Measurements from ENCODE around the gene RRAS. TPM values are rescaled to one million over a fixed set of nuclear protein-coding genes. Genes with fewer than 3 reads are reported as not detected.

Gene RRAS
- total RNA-seq, 4 donors from 2014 or later: 62.9 to 113 (median 101) TPM

- TF ChIP-seq CTCF (IDR thresholded peaks at IDR 0.05; ENCODE audit: low read depth): no peak
Measured at GRCh38 chr19:49631610-49632192, 8.2 kb downstream of the RRAS start.

- no peak for TF ChIP-seq CTCF (IDR thresholded peaks at IDR 0.05; ENCODE audit: low read depth)
Measured at GRCh38 chr19:49631014-49631588, 8.8 kb downstream of the RRAS start.

GRCh38 chr19:49629659-49630058 lies 10.3 kb downstream of the RRAS start:
- TF ChIP-seq CTCF (IDR thresholded peaks at IDR 0.05; ENCODE audit: low read depth): no peak

GRCh38 chr19:49626226-49626625 lies 13.7 kb downstream of the RRAS start:
- no peak for TF ChIP-seq CTCF (IDR thresholded peaks at IDR 0.05; ENCODE audit: low read depth)

- no peak for TF ChIP-seq CTCF (IDR thresholded peaks at IDR 0.05; ENCODE audit: low read depth)
Measured at GRCh38 chr19:49624967-49625910, 14.7 kb downstream of the RRAS start.

GRCh38 chr19:49616945-49617344 lies 23.0 kb downstream of the RRAS start:
- TF ChIP-seq CTCF (IDR thresholded peaks at IDR 0.05; ENCODE audit: low read depth): no peak

GRCh38 chr19:49616532-49616931 lies 23.4 kb downstream of the RRAS start:
- no peak for TF ChIP-seq CTCF (IDR thresholded peaks at IDR 0.05; ENCODE audit: low read depth)

Data from subcutaneous adipose tissue (tissue), 4 donors.